H9 (cell line): ENCODE results near the gene SLC12A9. TPM values are rescaled to one million over a fixed set of nuclear protein-coding genes. Genes with fewer than 3 reads are reported as not detected.

Experiments
- DNase-seq: peaks from one replicate; pipeline ENCODE4 v3.0.0-alpha.2; 2017
- H2AFZ ChIP-seq: one replicate; pipeline ENCODE4 v1.6.1; 2013; ENCODE audit warnings: mild to moderate bottlenecking, low read length, control low read depth, moderate library complexity
- H2AK5ac ChIP-seq: 2 replicates; pipeline ENCODE4 v1.6.1; 2013; ENCODE audit warnings: low read length, control low read depth, mixed read lengths; ENCODE audit not compliant: insufficient read length
- H2BK120ac ChIP-seq: one replicate; pipeline ENCODE4 v1.6.1; 2013; ENCODE audit warnings: low read depth, mild to moderate bottlenecking, low read length, control low read depth, inconsistent platforms; ENCODE audit not compliant: poor library complexity, severe bottlenecking
- H2BK12ac ChIP-seq: 2 replicates; pipeline ENCODE4 v1.6.1; 2013; ENCODE audit warnings: low read length, control low read depth, mixed read lengths, low read depth; ENCODE audit not compliant: insufficient read length
- H2BK15ac ChIP-seq: 2 replicates; pipeline ENCODE4 v1.6.1; 2013; ENCODE audit warnings: low read depth, low read length, control low read depth
- H2BK20ac ChIP-seq: one replicate; pipeline ENCODE4 v1.6.1; 2013; ENCODE audit warnings: low read depth, mild to moderate bottlenecking, low read length, control low read depth, inconsistent platforms; ENCODE audit not compliant: poor library complexity, severe bottlenecking
- H2BK5ac ChIP-seq: 2 replicates; pipeline ENCODE4 v1.6.1; 2013; ENCODE audit warnings: low read length, control low read depth, mixed read lengths; ENCODE audit not compliant: insufficient read length
- H3K14ac ChIP-seq: 2 replicates; pipeline ENCODE4 v1.6.1; 2013; ENCODE audit warnings: low read length, control low read depth; ENCODE audit not compliant: insufficient read depth
- H3K18ac ChIP-seq: 2 replicates; pipeline ENCODE4 v1.6.1; 2013; ENCODE audit warnings: low read depth, mild to moderate bottlenecking, mixed read lengths, low read length, control low read depth; ENCODE audit not compliant: insufficient read length
- H3K23ac ChIP-seq: 2 replicates; pipeline ENCODE4 v1.6.1; 2013; ENCODE audit warnings: low read length, control low read depth, mixed read lengths, low read depth; ENCODE audit not compliant: insufficient read length
- H3K23me2 ChIP-seq: 2 replicates; pipeline ENCODE4 v1.6.1; 2013; ENCODE audit warnings: low read depth, mild to moderate bottlenecking, mixed read lengths, low read length, control low read depth; ENCODE audit not compliant: insufficient read length, poor library complexity, severe bottlenecking
- H3K27ac ChIP-seq: 2 replicates; pipeline ENCODE4 v1.5.1; 2013; ENCODE audit warnings: low read length, control low read depth, mixed read lengths, low read depth; ENCODE audit not compliant: insufficient read length
- H3K27me3 ChIP-seq: 2 replicates; pipeline ENCODE4 v1.6.1; 2013; ENCODE audit warnings: low read length, control low read depth, inconsistent platforms; ENCODE audit not compliant: insufficient read depth
- H3K4ac ChIP-seq: 2 replicates; pipeline ENCODE4 v1.6.1; 2013; ENCODE audit warnings: low read depth, mild to moderate bottlenecking, control low read depth, inconsistent platforms, low read length, moderate library complexity
- H3K4me1 ChIP-seq: 2 replicates; pipeline ENCODE4 v1.6.1; 2013; ENCODE audit warnings: low read length, control low read depth, inconsistent platforms; ENCODE audit not compliant: insufficient read depth
- H3K4me2 ChIP-seq: 2 replicates; pipeline ENCODE4 v1.6.1; 2013; ENCODE audit warnings: low read length, control low read depth, mixed read lengths; ENCODE audit not compliant: insufficient read length, insufficient read depth
- H3K56ac ChIP-seq: 2 replicates; pipeline ENCODE4 v1.6.1; 2013; ENCODE audit warnings: low read depth, mild to moderate bottlenecking, mixed read lengths, low read length, control low read depth; ENCODE audit not compliant: insufficient read length
- H3K79me1 ChIP-seq: 2 replicates; pipeline ENCODE4 v1.6.1; 2013; ENCODE audit warnings: low read depth, mild to moderate bottlenecking, moderate library complexity, low read length, control low read depth, inconsistent platforms; ENCODE audit not compliant: insufficient read depth, poor library complexity, severe bottlenecking
- H3K79me2 ChIP-seq: 2 replicates; pipeline ENCODE4 v1.6.1; 2013; ENCODE audit warnings: low read length, control low read depth, inconsistent platforms; ENCODE audit not compliant: insufficient read depth
- H3K9ac ChIP-seq: 2 replicates; pipeline ENCODE4 v1.6.1; 2013; ENCODE audit warnings: low read length, control low read depth, mixed read lengths; ENCODE audit not compliant: insufficient read length; ENCODE audit errors: extremely low read depth
- H3K9me3 ChIP-seq: one replicate; pipeline ENCODE4 v1.6.1; 2013; ENCODE audit warnings: low read depth, low read length, inconsistent platforms; ENCODE audit not compliant: control insufficient read depth
- H3T11ph ChIP-seq: one replicate; pipeline ENCODE4 v1.6.1; 2013; ENCODE audit warnings: mild to moderate bottlenecking, low read length, control low read depth, inconsistent platforms
- H4K20me1 ChIP-seq: one replicate; pipeline ENCODE4 v1.6.1; 2013; ENCODE audit not compliant: control insufficient read depth, insufficient read length, insufficient read depth
- H4K5ac ChIP-seq: 2 replicates; pipeline ENCODE4 v1.6.1; 2013; ENCODE audit warnings: low read depth, mild to moderate bottlenecking, mixed read lengths, low read length, control low read depth; ENCODE audit not compliant: insufficient read length
- H4K8ac ChIP-seq: replicated peaks from 2 replicates; pipeline ENCODE4 v1.6.1; 2013; ENCODE audit warnings: low read length, control low read depth, mixed read lengths, low read depth; ENCODE audit not compliant: insufficient read length
- H4K91ac ChIP-seq: 2 replicates; pipeline ENCODE4 v1.6.1; 2013; ENCODE audit warnings: low read depth, mild to moderate bottlenecking, moderate library complexity, mixed read lengths, low read length, control low read depth; ENCODE audit not compliant: insufficient read length
- H3K27ac Mint-ChIP-seq, 3 experiments: 2 replicates in 2 of 3; 3 replicates in 1 of 3; pipeline ENCODE4 v1.8.0; 2020 to 2021; ENCODE audit warnings: mixed read lengths in 3 of 3, mild to moderate bottlenecking in 1 of 3, moderate library complexity in 1 of 3
- H3K27me3 Mint-ChIP-seq: 2 replicates; pipeline ENCODE4 v1.8.0; 2021; ENCODE audit warnings: low read depth, mild to moderate bottlenecking, moderate library complexity, mixed read lengths
- H3K36me3 Mint-ChIP-seq, 3 experiments: 2 replicates in 2 of 3; 3 replicates in 1 of 3; pipeline ENCODE4 v1.8.0; 2020 to 2021; ENCODE audit warnings: low read depth in 3 of 3, mixed read lengths in 3 of 3; ENCODE audit not compliant: insufficient read depth in 1 of 3
- H3K4me1 Mint-ChIP-seq, 2 experiments: 2 replicates each; pipeline ENCODE4 v1.8.0; 2020; ENCODE audit warnings: mixed read lengths in 2 of 2
- H3K4me3 Mint-ChIP-seq, 2 experiments: 2 replicates in 1 of 2; 3 replicates in 1 of 2; pipeline ENCODE4 v1.8.0; 2020 to 2021; ENCODE audit warnings: mild to moderate bottlenecking in 2 of 2, mixed read lengths in 2 of 2, moderate library complexity in 1 of 2
- H3K9me3 Mint-ChIP-seq, 2 experiments: 2 replicates in 1 of 2; 3 replicates in 1 of 2; pipeline ENCODE4 v1.8.0; 2020; ENCODE audit warnings: mild to moderate bottlenecking in 2 of 2, mixed read lengths in 2 of 2, moderate library complexity in 1 of 2
- WGBS: extraction: QIAGEN DNeasy Blood & Tissue Kit; methylation state at CpG from one replicate; pipeline ENCODE4 v1.1.7; 2013; ENCODE audit warnings: missing lambda C conversion rate, low lambda C conversion rate, mixed read lengths; ENCODE audit not compliant: insufficient read length; ENCODE audit errors: extremely low coverage; 5-methylcytosine and 5-hydroxymethylcytosine counted together
- total RNA-seq: library from RNA; stranded (reverse); gene quantifications from 2 replicates; pipeline ENCODE4 v1.2.1, GENCODE V29; 2021
- TF ChIP-seq, protein P1 (sequence below): fragments of 200-600 bp; sonication (generic); conservative IDR thresholded peaks from 3 replicates; pipeline ENCODE4 v1.8.0; 2021; ENCODE audit warnings: antibody characterized with exemption, mild to moderate bottlenecking

SLC12A9 gene
- total RNA-seq, 1 experiment from 2014 or later, result 43.0 TPM

DNA sequence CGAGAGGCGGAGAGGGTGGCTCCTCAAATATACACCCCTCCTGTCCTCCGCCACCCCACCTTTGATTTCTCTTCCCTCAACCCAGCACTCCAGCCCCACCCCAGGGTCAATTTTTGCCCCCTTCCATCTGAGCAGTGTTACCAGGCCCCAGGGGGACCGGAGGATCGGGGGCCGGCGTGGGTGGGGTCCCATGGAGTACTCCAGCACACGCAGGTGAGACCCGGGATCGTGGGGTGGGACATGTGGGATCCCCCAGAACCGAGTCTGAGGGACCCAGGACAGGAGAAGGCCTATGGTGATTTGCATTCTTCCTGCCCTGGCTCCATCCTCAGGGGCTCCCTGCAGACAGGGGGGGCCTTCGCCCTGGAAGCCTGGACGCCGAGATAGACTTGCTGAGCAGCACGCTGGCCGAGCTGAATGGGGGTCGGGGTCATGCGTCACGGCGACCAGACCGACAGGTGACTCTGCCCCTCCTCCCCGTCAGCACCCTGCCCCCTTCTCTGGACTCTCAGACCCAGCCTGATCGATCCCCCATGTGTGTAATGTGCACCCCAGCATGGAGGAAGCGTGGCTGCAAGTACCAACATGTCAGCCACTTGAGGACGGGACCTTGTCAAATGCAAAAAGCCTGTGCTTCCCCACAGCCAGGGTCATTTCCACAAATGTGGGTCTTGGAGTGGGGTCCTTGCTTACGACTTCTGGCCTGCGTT lies 15.4 kb downstream of the SLC12A9 start:
- H3K9me3 Mint-ChIP-seq, result no peaks in the 10 kb centered on the region
- Histone ChIP-seq H3K9me3 (no peaks in the 10 kb centered on the region), H2AFZ (no peak overlapping the region), H2BK120ac (no peak overlapping the region), H3K9ac (peak overlapping the region; percentile 83), H4K5ac (no peak overlapping the region), H2BK20ac (no peak overlapping the region), H3K23ac (no peak overlapping the region), H3K27me3 (no peaks in the 10 kb centered on the region), H4K91ac (no peak overlapping the region), H3K4me1 (no peaks in the 10 kb centered on the region; the same call in 1 of the 2 replicates), H3K4me2 (peak overlapping the region; percentile 77), H3K79me1 (peaks cover 3% of the 10 kb centered on the region), H3K27ac (no peak overlapping the region), H2BK12ac (no peak overlapping the region), H4K8ac (no peak overlapping the region), H3K56ac (no peak overlapping the region), H2BK5ac (peak overlapping the region; percentile 15), H2BK15ac (no peak overlapping the region), H3K18ac (peak overlapping the region; percentile 73), H4K20me1 (no peaks in the 10 kb centered on the region), H3K14ac (peak overlapping the region; percentile 84), H3T11ph (no peak overlapping the region), H3K79me2 (peaks cover 3% of the 10 kb centered on the region; the same call in 1 of the 2 replicates), H2AK5ac (no peak overlapping the region), H3K4ac (no peak overlapping the region; the same call in 1 of the 2 replicates), H3K23me2 (peaks cover 10% of the 10 kb centered on the region)
- TF ChIP-seq, protein P1, sequence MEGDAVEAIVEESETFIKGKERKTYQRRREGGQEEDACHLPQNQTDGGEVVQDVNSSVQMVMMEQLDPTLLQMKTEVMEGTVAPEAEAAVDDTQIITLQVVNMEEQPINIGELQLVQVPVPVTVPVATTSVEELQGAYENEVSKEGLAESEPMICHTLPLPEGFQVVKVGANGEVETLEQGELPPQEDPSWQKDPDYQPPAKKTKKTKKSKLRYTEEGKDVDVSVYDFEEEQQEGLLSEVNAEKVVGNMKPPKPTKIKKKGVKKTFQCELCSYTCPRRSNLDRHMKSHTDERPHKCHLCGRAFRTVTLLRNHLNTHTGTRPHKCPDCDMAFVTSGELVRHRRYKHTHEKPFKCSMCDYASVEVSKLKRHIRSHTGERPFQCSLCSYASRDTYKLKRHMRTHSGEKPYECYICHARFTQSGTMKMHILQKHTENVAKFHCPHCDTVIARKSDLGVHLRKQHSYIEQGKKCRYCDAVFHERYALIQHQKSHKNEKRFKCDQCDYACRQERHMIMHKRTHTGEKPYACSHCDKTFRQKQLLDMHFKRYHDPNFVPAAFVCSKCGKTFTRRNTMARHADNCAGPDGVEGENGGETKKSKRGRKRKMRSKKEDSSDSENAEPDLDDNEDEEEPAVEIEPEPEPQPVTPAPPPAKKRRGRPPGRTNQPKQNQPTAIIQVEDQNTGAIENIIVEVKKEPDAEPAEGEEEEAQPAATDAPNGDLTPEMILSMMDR, result no peak
- peaks cover 25 to 53% (median 41%) of the 10 kb centered on the region in 3 experiments for H3K36me3 Mint-ChIP-seq
- no CpG with 5 or more reads among the region's 27 CpGs for WGBS
- peak overlapping the region; percentile 94 to 97 (median 95); a peak in 6 of 7 replicates for H3K27ac Mint-ChIP-seq
- H3K27me3 Mint-ChIP-seq, result no peaks in the 10 kb centered on the region
- peak overlapping the region; percentile 92 to 97 for H3K4me3 Mint-ChIP-seq
- DNase-seq, result peak; percentile 54
- peaks cover 12 to 15% of the 10 kb centered on the region in 2 experiments for H3K4me1 Mint-ChIP-seq
